Ammon's horn (tissue), 1 donor: ENCODE measurements around the gene GTF3C6.
"Not testable (repeated sequence)": the region's sequence is repeated elsewhere in the genome, so short reads cannot be mapped to it uniquely, and the experiment has no call there.

Source experiments
- DNase-seq: peaks from one replicate; pipeline ENCODE4 v3.0.0-alpha.2; 2016; ENCODE audit warnings: low spot score

The GTF3C6 gene

DNA sequence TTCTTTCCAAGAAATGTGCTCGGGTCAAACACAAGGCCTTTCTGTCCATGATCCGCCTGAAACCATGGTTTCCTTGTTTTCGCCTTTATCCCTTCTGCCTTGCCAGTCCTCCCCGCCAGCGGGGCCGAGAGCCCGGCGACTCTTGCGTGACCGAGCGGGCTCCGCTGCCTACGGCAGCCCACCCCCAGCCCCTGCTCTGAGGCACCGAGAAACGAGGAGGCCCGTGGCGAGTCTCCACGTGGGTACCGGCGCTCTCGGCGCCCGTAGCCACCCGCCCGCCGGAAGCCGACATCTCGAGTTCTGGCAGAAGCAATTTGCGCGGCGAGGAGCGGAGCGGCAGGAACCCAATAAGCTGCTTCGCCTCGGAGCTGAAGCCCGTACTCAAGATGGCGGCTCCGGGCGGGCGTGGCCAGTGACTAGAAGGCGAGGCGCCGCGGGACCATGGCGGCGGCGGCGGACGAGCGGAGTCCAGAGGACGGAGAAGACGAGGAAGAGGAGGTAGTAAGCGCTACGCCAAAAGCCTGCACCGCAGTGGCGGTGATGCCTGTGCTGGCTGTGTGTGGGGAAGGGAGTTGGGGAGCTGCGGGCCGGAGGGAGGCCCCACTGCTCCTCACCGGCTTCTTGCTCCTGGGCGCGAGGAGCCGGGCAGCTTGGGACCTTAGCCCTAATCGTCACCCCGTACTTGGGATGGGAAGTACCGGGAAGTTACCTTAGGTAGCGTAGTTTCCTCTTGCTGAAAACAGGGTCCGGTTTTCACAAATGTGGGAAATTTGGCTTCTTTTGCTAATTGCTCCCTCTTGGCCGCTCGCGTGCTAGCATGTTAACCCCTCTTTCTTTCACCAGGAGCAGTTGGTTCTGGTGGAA, at the start of gene GTF3C6:
TSS of gene GTF3C6 (plus strand) at position 378 of the 864 bp plus-strand sequence. CDS start at position 442, 64 bp downstream.
- peak; percentile 97 for DNase-seq

DNA sequence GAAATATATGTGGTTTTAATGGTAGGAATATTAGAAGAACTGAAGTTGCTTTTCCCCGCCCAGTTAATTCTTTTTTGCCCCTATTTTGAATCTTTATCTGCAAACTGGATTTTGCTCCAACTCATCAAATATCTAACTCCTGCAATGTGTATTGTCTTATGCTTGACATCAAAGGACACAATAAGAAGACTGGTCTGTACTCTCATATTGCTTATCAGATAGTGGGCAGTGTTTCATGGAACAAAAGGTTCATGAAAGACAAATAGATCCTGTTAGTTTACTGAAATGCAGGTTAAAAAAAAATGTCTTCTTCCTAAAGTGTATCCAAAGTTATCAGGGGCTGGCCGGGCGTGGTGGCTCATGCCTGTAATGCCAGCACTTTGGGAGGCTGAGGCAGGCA, 27.7 kb upstream of the GTF3C6 start:
- DNase-seq, result no peak

GRCh38 chr6:110933912-110934311, 24.6 kb upstream of the GTF3C6 start:
- DNase-seq, result no peak

- no peak for DNase-seq
Measured at GRCh38 chr6:110934381-110934898, 24.1 kb upstream of the GTF3C6 start.

DNA sequence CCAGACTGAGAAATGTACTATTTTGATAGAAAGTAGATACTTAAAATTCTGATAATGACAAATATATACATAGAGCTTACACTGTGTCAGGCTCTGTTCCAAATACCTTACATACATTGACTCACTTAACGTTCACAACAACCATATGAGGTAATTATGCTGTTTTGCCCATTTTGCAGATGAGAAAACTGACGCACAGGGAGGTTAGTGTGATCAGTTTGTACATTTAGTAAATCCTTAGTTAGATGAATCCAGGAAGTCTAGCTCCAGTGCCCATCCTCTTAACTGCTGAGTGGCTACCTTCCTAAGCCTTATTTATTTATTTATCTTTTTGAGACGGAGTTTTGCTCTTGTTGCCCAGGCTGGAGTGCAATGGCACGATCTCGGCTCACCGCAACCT, 23.3 kb upstream of the GTF3C6 start:
- DNase-seq, result no peak

- DNase-seq, result no peak
Measured at GRCh38 chr6:110938171-110938570, 20.3 kb upstream of the GTF3C6 start.

DNA sequence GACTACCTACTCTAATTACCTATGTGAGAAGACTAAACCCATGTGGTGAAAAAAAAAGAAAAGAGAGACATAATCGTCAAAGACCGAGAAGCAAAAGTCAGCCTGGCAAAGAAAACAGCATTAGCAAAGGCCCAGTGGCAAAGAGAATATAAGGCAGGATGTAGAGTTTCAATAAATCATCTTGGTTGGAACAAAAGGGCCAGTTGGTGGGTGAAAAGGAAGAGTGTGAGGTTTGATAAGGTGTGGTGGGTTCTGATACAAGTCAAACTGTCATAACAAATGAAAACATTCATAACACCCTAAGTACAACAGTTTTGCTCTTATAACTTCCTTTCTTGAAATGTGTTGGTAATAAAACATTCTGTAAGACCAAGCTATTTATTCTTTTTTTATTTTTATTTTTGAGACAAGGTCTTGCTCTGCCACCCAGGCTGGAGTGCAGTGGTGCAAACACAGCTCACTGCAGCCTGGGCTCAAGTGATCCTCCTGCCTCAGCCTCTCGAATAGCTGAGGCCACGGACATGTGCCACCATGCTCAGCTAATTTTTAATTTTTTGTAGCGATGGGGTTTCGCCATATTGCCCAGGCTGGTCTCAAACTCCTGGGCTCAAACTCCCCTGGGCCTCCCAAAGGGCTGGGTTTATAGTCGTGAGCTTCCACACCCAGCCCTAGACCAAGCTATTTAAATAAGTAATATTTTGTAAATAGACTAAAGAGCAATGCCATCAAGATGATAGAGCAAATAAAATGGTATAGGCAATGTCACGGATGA, 18.9 kb upstream of the GTF3C6 start:
- no peak for DNase-seq

- DNase-seq, result peak; percentile 58
Measured at GRCh38 chr6:110944681-110945151, 13.8 kb upstream of the GTF3C6 start.

GRCh38 chr6:110946498-110946897, 12.0 kb upstream of the GTF3C6 start:
- DNase-seq, result no peak

DNA sequence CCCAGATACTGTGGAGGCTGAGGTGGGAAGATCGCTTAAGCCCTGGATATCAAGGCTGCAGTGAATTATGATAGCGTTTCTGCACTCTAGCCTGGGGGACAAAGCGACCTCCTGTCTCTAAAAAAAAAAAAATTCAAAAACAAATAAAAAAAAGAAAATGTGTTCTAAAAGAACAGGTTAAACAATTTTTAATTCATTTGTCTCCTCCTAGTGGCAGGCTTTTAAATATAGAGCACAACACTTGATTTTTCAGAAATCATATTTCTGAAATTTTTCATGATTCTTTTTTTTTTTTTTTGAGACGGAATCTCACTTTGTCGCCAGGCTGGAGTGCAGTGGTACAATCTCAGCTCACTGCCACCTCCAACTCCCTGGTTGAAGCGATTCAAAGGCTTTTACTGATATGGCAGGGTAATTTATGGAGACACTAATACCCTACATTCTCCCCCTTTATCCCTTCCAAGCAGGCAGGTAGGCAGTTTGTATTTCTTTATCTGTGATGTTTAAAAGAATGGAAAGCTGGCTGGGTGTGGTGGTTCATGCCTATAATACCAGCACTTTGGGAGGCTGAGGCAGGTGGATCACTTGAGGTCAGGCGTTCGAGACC, 8.7 kb upstream of the GTF3C6 start:
- DNase-seq, result no peak

DNA sequence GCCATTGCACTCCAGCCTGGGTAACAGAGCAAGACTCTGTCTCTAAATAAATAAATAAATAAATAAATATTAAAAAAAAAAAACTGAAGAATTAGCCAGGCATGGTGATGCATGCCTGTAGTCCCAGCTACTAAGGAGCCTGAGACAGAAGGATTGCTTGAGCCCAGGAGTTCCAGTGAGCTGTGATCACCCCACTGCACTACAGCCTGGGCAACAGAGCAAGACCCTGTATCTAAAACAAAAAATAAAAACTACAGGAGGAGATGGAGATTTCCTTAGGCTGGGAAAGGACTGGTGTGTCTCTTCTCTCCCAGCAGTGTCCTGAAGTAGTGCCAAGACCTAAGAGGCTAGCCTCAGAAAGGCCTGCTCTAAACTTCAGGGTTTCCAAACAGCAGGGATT, 8.1 kb upstream of the GTF3C6 start:
- no peak for DNase-seq

- no peak for DNase-seq
Measured at GRCh38 chr6:110951008-110951407, 7.5 kb upstream of the GTF3C6 start.

- DNase-seq, result no peak
Measured at GRCh38 chr6:110951986-110952794, 6.3 kb upstream of the GTF3C6 start.

- DNase-seq, result no peak
Measured at GRCh38 chr6:110953633-110954303, 4.7 kb upstream of the GTF3C6 start.

GRCh38 chr6:110960014-110960390, 1.5 kb downstream of the GTF3C6 start:
- no peak for DNase-seq

DNA sequence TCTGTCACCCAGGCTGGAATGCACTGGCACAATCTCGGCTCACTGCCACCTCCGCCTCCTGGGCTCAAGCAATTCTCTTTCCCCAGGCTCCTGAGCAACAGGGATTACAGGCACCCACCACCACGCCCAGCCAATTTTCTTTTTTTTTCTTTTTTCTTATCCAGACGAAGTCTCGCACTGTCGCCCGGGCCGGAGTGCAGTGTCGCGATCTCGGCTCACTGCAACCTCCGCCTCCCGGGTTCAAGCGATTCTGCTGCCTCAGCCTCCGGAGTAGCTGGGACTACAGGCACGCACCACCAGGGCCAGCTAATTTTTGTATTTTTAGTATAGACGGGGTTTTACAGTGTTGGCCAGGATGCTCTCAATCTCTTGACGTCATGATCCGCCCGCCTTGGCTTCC, 4.1 kb downstream of the GTF3C6 start:
- not testable (repeated sequence) for DNase-seq

- no peak for DNase-seq
Measured at GRCh38 chr6:110965629-110966229, 7.2 kb downstream of the GTF3C6 start.

GRCh38 chr6:110968661-110969060, 10.2 kb downstream of the GTF3C6 start:
- not testable (repeated sequence) for DNase-seq

GRCh38 chr6:110971468-110971867, 13.0 kb downstream of the GTF3C6 start:
- no peak for DNase-seq

- no peak for DNase-seq
Measured at GRCh38 chr6:110976575-110976974, 18.1 kb downstream of the GTF3C6 start.
